GM20000 (cell line): ENCODE measurements around the gene NSFL1C.
A peak's percentile ranks its signal among the peaks of the same experiment; 100 is the strongest.

Experiments used
- DNase-seq: peaks from one replicate; pipeline ENCODE4 v3.0.0; 2012; ENCODE audit warnings: low spot score
- CTCF ChIP-seq: IDR thresholded peaks from 2 replicates; pipeline ENCODE4 v1.5.1; 2012; ENCODE audit warnings: mild to moderate bottlenecking, control low read depth; ENCODE audit errors: extremely low read depth, missing control alignments

Gene NSFL1C

GRCh38 chr20:1466211-1467081 lies at the start of gene NSFL1C:
Gene NSFL1C (minus strand): TSS chr20:1466849. CDS start chr20:1466824, 25 bp downstream.
- TF ChIP-seq CTCF = peak; percentile 98
- DNase-seq = peak; percentile 97

GRCh38 chr20:1513801-1514200 lies 47.2 kb upstream of the NSFL1C start:
- no peak for TF ChIP-seq CTCF

GRCh38 chr20:1509237-1509636 lies 42.6 kb upstream of the NSFL1C start:
- DNase-seq = peak; percentile 32
- no peak for TF ChIP-seq CTCF

More at GRCh38 chr20:1513801-1514200, 47.2 kb upstream of the NSFL1C start:
- no peak for DNase-seq

- DNase-seq = no peak
- TF ChIP-seq CTCF = no peak
Observed at GRCh38 chr20:1508574-1508973, 41.9 kb upstream of the NSFL1C start.

- TF ChIP-seq CTCF = no peak
- DNase-seq = no peak
Observed at GRCh38 chr20:1507276-1507675, 40.6 kb upstream of the NSFL1C start.

GRCh38 chr20:1505871-1506270 lies 39.2 kb upstream of the NSFL1C start:
- TF ChIP-seq CTCF = no peak
- DNase-seq = no peak

GRCh38 chr20:1505361-1505760 lies 38.7 kb upstream of the NSFL1C start:
- no peak for TF ChIP-seq CTCF
- no peak for DNase-seq
